Measurements from ENCODE around the gene RABGAP1L. TPM values are rescaled to one million over a fixed set of nuclear protein-coding genes. Genes with fewer than 3 reads are reported as not detected.

RABGAP1L gene
- total and polyA plus RNA-seq, 2 of the 8 experiments (the other 6 are each of a cell fraction or from before 2014, with no cell fraction given): 33.3 to 156 TPM

DNA sequence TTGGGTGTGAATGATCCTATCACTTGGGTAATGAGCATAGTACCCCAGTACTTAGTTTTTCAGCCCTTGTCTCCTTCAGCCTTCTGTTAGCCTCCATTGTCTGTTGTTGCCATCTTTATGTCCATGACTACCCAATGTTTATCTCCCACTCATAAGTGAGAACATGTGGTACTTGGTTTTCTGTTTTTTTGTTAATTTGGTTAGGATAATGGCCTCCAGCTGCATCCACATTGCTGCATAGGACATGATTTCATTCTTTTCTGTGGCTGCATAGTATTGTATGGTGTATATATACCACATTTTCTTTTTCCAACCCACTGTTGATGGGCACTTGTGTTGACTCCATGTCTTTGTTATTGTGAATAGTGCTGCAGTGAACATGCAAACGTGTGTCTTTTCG, 248.8 kb downstream of the RABGAP1L start:
- Histone ChIP-seq H2BK120ac (replicated peaks; ENCODE audit: low read depth, low read length) (no peak overlapping the region), H4K8ac (ENCODE audit: extremely low read depth, insufficient read depth, low read length) (no peak overlapping the region), H3K4ac (replicated peaks; ENCODE audit: insufficient read length, low read depth, low read length) (no peak overlapping the region), H2AFZ (ENCODE audit: low read length) (no peak overlapping the region), H3K23me2 (ENCODE audit: low read depth, low read length) (no peaks in the 10 kb centered on the region), H3K79me1 (ENCODE audit: low read depth, low read length) (no peaks in the 10 kb centered on the region), H3K27me3 (replicated peaks in 1 of 4; ENCODE audit: control insufficient read depth in 3 of 4, extremely low read depth in 1 of 4, insufficient read depth in 3 of 4, low read length in 3 of 4) (no peaks in the 10 kb centered on the region), H3K23ac (ENCODE audit: insufficient read length) (no peak overlapping the region), H3K4me3 (ENCODE audit: extremely low read depth in 1 of 4, insufficient read depth in 2 of 4, low read depth in 3 of 4, low read length in 4 of 4) (no peak overlapping the region), H3K4me2 (ENCODE audit: insufficient read depth in 1 of 2, low read depth in 2 of 2, low read length in 2 of 2) (no peak overlapping the region), H3K56ac (replicated peaks; ENCODE audit: insufficient read length, low read depth, low read length) (no peak overlapping the region), H2AK5ac (ENCODE audit: low read depth, low read length) (no peak overlapping the region), H3K4me1 (replicated peaks in 1 of 4; ENCODE audit: control insufficient read depth in 3 of 4, insufficient read depth in 4 of 4, low read length in 3 of 4) (no peaks in the 10 kb centered on the region), H4K5ac (ENCODE audit: insufficient read length, low read depth, low read length) (no peak overlapping the region), H3K79me2 (ENCODE audit: control insufficient read depth in 1 of 2, insufficient read depth in 2 of 2, low read length in 2 of 2) (no peaks in the 10 kb centered on the region), H3K36me3 (ENCODE audit: control insufficient read depth in 2 of 4, insufficient read depth in 4 of 4, low read length in 3 of 4) (no peaks in the 10 kb centered on the region), H2BK20ac (ENCODE audit: low read length) (no peak overlapping the region), H2BK5ac (ENCODE audit: low read depth, low read length) (no peak overlapping the region), H2BK15ac (ENCODE audit: low read length) (no peak overlapping the region), H3K9me3 (ENCODE audit: insufficient read depth in 2 of 2, low read depth in 1 of 2, low read length in 1 of 2) (no peaks in the 10 kb centered on the region), H2BK12ac (ENCODE audit: low read depth, low read length) (no peak overlapping the region), H3K27ac (ENCODE audit: low read depth, low read length) (no peak overlapping the region), H3K18ac (ENCODE audit: extremely low read depth, low read length) (no peak overlapping the region), H3K14ac (ENCODE audit: insufficient read length) (no peak overlapping the region), H4K20me1 (replicated peaks in 1 of 2; ENCODE audit: control insufficient read depth in 1 of 2, insufficient read depth in 2 of 2, low read length in 2 of 2) (no peaks in the 10 kb centered on the region), H4K91ac (replicated peaks; ENCODE audit: insufficient read length, low read length) (no peak overlapping the region), H3K9ac (replicated peaks in 1 of 4; ENCODE audit: extremely low read depth in 1 of 4, low read depth in 3 of 4, low read length in 3 of 4) (no peak overlapping the region)
- POLR2A ChIA-PET (ENCODE audit: partially characterized antibody): no interaction called here
- no peak for FAIRE-seq
- no peak for DNase-seq (ENCODE audit: low read depth in 1 of 2, low spot score in 2 of 2)
- WGBS, 2 experiments (ENCODE audit: extremely low coverage in 1 of 2, insufficient coverage in 1 of 2, insufficient read length in 1 of 2, insufficient replicate concordance in 2 of 2, low coverage in 1 of 2, low lambda C conversion rate in 2 of 2, missing lambda C conversion rate in 1 of 2): 64% methylated on average over 2 of the region's 2 CpGs; no CpG with 5 or more reads in 1 of the 2 experiments
- CTCF ChIA-PET (ENCODE audit: partially characterized antibody): interaction anchor here (1.2 kb wide), 1 partner anchor 150 kb away, joined by 3 read pairs; no protein-coding TSS in a partner anchor
- TF ChIP-seq YY1 (IDR thresholded peaks at IDR 0.05; ENCODE audit: low read depth, low read length) (no peak), RFX5 (IDR thresholded peaks at IDR 0.05; ENCODE audit: borderline replicate concordance, low read depth, low read length) (no peak), SIX5 (IDR thresholded peaks at IDR 0.05; ENCODE audit: low read depth, low read length) (no peak), SIN3A (conservative IDR thresholded peaks at IDR 0.05 in 1 of 2, IDR thresholded peaks at IDR 0.05 in 1 of 2; ENCODE audit: low read depth in 1 of 2, low read length in 2 of 2) (no peak), CBX8 (IDR thresholded peaks at IDR 0.05; ENCODE audit: borderline replicate concordance, low read depth, low read length) (no peak), KDM4A (IDR thresholded peaks at IDR 0.05; ENCODE audit: low read depth, low read length, severe bottlenecking) (no peak), KDM1A (IDR thresholded peaks at IDR 0.05; ENCODE audit: borderline replicate concordance, low read length) (no peak), RNF2 (IDR thresholded peaks at IDR 0.05; ENCODE audit: borderline replicate concordance, low read depth, low read length, missing control alignments, poor library complexity, severe bottlenecking) (no peak), RBBP5 (IDR thresholded peaks at IDR 0.05; ENCODE audit: borderline replicate concordance, low read depth, low read length) (no peak), TBP (IDR thresholded peaks at IDR 0.05; ENCODE audit: low read depth, low read length) (no peak)
- TF ChIP-seq, protein P1, sequence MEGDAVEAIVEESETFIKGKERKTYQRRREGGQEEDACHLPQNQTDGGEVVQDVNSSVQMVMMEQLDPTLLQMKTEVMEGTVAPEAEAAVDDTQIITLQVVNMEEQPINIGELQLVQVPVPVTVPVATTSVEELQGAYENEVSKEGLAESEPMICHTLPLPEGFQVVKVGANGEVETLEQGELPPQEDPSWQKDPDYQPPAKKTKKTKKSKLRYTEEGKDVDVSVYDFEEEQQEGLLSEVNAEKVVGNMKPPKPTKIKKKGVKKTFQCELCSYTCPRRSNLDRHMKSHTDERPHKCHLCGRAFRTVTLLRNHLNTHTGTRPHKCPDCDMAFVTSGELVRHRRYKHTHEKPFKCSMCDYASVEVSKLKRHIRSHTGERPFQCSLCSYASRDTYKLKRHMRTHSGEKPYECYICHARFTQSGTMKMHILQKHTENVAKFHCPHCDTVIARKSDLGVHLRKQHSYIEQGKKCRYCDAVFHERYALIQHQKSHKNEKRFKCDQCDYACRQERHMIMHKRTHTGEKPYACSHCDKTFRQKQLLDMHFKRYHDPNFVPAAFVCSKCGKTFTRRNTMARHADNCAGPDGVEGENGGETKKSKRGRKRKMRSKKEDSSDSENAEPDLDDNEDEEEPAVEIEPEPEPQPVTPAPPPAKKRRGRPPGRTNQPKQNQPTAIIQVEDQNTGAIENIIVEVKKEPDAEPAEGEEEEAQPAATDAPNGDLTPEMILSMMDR (IDR thresholded peaks at IDR 0.05; ENCODE audit: control extremely low read depth in 1 of 3, insufficient read depth in 1 of 3, low read depth in 1 of 3, low read length in 3 of 3): no peak

Measured in H1 (cell line).